Left ventricle myocardium inferior (tissue), 1 donor: Measurements from ENCODE around the gene C4A. TPM values are rescaled to one million over a fixed set of nuclear protein-coding genes. Genes with fewer than 3 reads are reported as not detected.
"Not testable (repeated sequence)": the region's sequence is repeated elsewhere in the genome, so short reads cannot be mapped to it uniquely, and the experiment has no call there.

ENCODE experiments used
- DNase-seq: peaks from one replicate; pipeline ENCODE4 v3.0.0-alpha.2; 2020
- H3K27ac ChIP-seq: fragments of 200-600 bp; replicated peaks from 2 replicates; pipeline ENCODE4 v1.8.0; 2021
- H3K27me3 ChIP-seq: fragments of 200-600 bp; 2 replicates; pipeline ENCODE4 v1.8.0; 2021; ENCODE audit warnings: low read depth
- H3K36me3 ChIP-seq: fragments of 200-600 bp; 2 replicates; pipeline ENCODE4 v1.8.0; 2021
- H3K4me1 ChIP-seq: fragments of 200-600 bp; 2 replicates; pipeline ENCODE4 v1.8.0; 2021
- H3K4me3 ChIP-seq: fragments of 200-600 bp; 2 replicates; pipeline ENCODE4 v1.8.0; 2021; ENCODE audit warnings: mild to moderate bottlenecking, moderate library complexity
- H3K9me3 ChIP-seq: fragments of 200-600 bp; replicated peaks from 2 replicates; pipeline ENCODE4 v1.8.0; 2021
- intact Hi-C: fragments of 100-400 bp; cut with micrococcal nuclease; formaldehyde crosslinking; loops from one replicate; pipeline ENCODE4 v1.11.0; 2022
- total RNA-seq: library from RNA; stranded (reverse); fragmentation: NEBNext Ultra II Directional; extraction: Animal tissue kit (Norgen Biotek cat#: 25700); gene quantifications from one replicate; pipeline ENCODE4 v1.2.1, GENCODE V29; 2021
- donor health status: DM: no; HTN: yes; CAD: no; lungs with severe emphysema.

The C4A gene
- total RNA-seq, 1 donor from 2014 or later = 76.2 TPM

- intact Hi-C loops = not testable (repeated sequence)
These were observed 55.3 kb downstream of the C4A start for GRCh38 chr6:32037136-32037535.

DNA sequence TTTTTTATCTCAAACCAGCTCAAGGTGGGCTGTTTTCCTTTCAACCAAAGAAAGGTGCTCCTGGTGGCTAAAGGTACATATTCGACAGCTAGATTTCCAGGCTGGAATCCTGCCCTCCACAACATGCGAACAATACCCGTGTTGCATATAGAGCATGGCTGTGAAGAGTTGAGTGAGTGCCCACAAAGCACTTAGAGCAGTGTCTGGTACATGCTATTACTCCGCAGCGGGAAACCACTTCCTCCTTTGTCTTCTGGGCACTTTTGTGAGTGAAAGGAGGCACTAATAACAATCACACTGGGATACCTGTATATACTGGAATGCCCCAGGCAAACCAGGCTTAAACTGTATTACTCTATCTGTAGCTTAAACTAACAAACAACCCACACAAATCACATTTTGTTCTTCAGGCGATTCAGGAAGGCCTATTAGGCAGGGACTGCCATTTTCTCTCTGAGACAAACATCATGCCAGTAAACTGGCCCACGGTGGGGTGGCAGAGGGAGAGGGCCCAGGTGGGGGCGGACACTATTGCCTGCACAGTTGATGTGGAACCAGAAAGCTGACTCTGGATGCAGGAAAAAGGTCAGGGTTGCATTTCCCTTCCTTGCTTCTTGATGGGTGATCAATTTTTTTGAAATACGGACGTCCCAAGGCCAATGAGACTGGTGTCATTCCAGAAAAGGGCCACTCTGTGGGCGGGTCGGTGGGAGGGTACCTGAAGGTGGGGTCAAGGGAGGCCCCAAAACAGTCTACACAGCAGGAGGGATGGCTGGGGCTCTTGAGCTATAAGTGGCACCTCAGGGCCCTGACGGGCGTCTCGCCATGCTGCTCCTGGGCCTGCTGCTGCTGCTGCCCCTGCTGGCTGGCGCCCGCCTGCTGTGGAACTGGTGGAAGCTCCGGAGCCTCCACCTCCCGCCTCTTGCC, 56.0 kb downstream of the C4A start, which contains the start of gene CYP21A2:
TSS of gene CYP21A2 (plus strand) at position 818 of the 927 bp plus-strand sequence. CDS start at position 826, 8 bp downstream.
- peak; percentile 6 for DNase-seq
- H3K27ac ChIP-seq, H3K4me3 ChIP-seq, H3K4me1 ChIP-seq, intact Hi-C loops, H3K27me3 ChIP-seq, H3K36me3 ChIP-seq, H3K9me3 ChIP-seq: not testable (repeated sequence)

More at GRCh38 chr6:32037136-32037535, 55.3 kb downstream of the C4A start:
- not testable (repeated sequence) for H3K9me3 ChIP-seq, H3K27ac ChIP-seq, H3K4me3 ChIP-seq, H3K36me3 ChIP-seq, H3K27me3 ChIP-seq, DNase-seq, H3K4me1 ChIP-seq

- intact Hi-C loops, DNase-seq: not testable (repeated sequence)
These were observed 57.0 kb downstream of the C4A start for GRCh38 chr6:32038878-32039277.

DNA sequence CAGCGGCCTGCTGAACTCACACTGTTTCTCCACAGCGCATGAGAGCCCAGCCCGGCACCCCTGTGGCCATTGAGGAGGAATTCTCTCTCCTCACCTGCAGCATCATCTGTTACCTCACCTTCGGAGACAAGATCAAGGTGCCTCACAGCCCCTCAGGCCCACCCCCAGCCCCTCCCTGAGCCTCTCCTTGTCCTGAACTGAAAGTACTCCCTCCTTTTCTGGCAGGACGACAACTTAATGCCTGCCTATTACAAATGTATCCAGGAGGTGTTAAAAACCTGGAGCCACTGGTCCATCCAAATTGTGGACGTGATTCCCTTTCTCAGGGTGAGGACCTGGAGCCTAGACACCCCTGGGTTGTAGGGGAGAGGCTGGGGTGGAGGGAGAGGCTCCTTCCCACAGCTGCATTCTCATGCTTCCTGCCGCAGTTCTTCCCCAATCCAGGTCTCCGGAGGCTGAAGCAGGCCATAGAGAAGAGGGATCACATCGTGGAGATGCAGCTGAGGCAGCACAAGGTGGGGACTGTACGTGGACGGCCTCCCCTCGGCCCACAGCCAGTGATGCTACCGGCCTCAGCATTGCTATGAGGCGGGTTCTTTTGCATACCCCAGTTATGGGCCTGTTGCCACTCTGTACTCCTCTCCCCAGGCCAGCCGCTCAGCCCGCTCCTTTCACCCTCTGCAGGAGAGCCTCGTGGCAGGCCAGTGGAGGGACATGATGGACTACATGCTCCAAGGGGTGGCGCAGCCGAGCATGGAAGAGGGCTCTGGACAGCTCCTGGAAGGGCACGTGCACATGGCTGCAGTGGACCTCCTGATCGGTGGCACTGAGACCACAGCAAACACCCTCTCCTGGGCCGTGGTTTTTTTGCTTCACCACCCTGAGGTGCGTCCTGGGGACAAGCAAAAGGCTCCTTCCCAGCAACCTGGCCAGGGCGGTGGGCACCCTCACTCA, 57.7 kb downstream of the C4A start:
- H3K27ac ChIP-seq, H3K4me1 ChIP-seq, H3K36me3 ChIP-seq, H3K4me3 ChIP-seq, H3K27me3 ChIP-seq, H3K9me3 ChIP-seq, intact Hi-C loops: not testable (repeated sequence)
- DNase-seq = peak; percentile 5

More at GRCh38 chr6:32038878-32039277, 57.0 kb downstream of the C4A start:
- not testable (repeated sequence) for H3K4me3 ChIP-seq, H3K27ac ChIP-seq, H3K27me3 ChIP-seq, H3K36me3 ChIP-seq, H3K9me3 ChIP-seq, H3K4me1 ChIP-seq

GRCh38 chr6:32040299-32041049, 58.6 kb downstream of the C4A start:
- intact Hi-C loops, H3K27ac ChIP-seq, H3K9me3 ChIP-seq, H3K36me3 ChIP-seq, H3K27me3 ChIP-seq, H3K4me3 ChIP-seq, H3K4me1 ChIP-seq: not testable (repeated sequence)
- DNase-seq = peak; percentile 6

GRCh38 chr6:32041050-32041321, 59.1 kb downstream of the C4A start:
- H3K4me3 ChIP-seq, H3K27me3 ChIP-seq, H3K36me3 ChIP-seq, H3K9me3 ChIP-seq, H3K27ac ChIP-seq, intact Hi-C loops, H3K4me1 ChIP-seq, DNase-seq: not testable (repeated sequence)

- H3K27ac ChIP-seq, H3K36me3 ChIP-seq, intact Hi-C loops, H3K4me1 ChIP-seq, H3K27me3 ChIP-seq, H3K4me3 ChIP-seq, H3K9me3 ChIP-seq, DNase-seq: not testable (repeated sequence)
These were observed 59.5 kb downstream of the C4A start for GRCh38 chr6:32041385-32041784.

DNA sequence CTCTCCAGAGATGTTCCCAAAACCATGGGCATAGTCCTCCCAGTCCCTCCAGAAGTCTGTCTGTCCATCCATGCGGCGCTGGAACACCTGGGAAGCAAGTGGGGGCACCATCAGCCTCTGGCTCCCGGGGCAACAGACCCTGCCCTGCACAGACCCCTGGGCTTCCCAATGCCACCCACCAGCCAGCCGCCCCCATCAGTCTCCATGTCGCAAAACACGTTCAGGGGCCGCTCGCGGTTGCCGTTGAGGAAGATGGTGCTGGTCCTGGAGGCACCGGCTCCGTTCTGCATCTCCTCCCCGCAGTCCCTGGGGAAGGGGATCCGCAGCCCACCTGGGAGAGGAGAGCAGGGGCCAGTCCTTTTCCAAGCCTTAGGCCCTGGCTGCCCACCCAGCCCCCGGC, 60.4 kb downstream of the C4A start:
- intact Hi-C loops, H3K27ac ChIP-seq, H3K4me3 ChIP-seq, H3K27me3 ChIP-seq, H3K9me3 ChIP-seq, H3K36me3 ChIP-seq: not testable (repeated sequence)
- peaks cover 14% of the 10 kb centered on the region for H3K4me1 ChIP-seq
- peak; percentile 7 for DNase-seq

DNA sequence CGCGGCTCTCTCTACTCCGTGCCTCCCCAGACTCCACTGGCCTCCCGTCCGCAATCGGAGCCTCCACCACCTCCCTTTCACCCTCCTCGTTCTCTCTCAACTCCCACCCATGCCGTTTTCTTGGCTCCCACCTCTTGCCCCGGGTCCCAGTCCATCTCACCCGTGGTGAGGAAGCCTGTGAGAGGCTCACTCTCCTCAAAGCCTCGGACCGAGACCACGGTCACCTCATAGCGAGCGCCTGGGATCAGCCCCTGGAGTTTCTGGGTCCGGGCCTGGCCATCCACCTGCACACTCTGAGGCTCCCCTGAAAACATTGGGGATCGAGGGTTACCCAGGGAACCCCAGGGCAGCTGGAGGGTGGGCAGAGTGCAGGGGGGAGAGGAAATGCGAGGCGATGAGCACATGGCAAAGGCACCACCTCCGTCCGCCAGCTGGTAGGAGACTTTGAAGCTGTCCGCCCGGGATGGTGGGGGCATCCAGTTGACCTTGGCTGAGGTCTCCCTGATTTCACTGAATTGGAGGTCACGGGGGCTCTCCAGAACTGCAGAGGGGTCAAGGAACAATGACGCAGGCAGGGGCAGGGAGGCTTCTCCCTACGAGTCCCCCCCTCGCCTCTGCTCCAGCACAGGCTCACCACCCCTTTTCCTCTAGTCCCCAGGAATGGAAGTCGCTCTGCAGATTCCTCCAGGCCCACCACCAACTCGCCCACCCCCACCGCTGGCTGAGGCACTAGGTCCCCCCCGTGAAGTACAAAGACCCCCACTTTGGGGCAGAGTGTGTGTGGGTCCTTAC, 61.9 kb downstream of the C4A start:
- peak; percentile 10 for DNase-seq

GRCh38 chr6:32044916-32045315, 63.1 kb downstream of the C4A start:
- H3K4me1 ChIP-seq = peaks cover 29% of the 10 kb centered on the region
- intact Hi-C loops, H3K27me3 ChIP-seq, H3K4me3 ChIP-seq, H3K27ac ChIP-seq, H3K36me3 ChIP-seq, H3K9me3 ChIP-seq: not testable (repeated sequence)
- peak; percentile 12 for DNase-seq

More for the DNA sequence above, 61.9 kb downstream of the C4A start:
- intact Hi-C loops, H3K27me3 ChIP-seq, H3K9me3 ChIP-seq, H3K27ac ChIP-seq, H3K4me3 ChIP-seq, H3K36me3 ChIP-seq: not testable (repeated sequence)
- peaks cover 29% of the 10 kb centered on the region for H3K4me1 ChIP-seq
